ENCODE results near the gene ARHGEF38. TPM values are rescaled to one million over a fixed set of nuclear protein-coding genes. Genes with fewer than 3 reads are reported as not detected.

ARHGEF38 gene
- total RNA-seq, 1 donor from 2014 or later, result not detected

DNA sequence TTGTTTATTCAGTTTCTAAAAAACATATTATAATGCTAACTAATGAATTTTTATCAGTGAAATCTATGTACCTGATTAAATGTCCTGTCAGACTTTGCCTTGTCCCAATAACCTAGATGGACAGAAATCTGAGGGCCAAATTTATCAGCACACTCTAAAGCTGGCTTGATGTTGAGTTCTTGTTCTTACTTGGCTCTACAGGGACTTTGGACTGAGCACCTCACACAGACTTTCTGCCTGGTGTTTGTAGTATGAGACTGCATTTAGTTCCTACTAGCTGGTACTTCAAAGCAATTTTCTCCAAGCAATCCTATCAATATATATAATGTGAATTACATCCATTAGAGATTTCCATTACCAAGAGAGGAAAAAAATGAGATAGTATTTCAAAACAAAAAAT, 118.3 kb downstream of the ARHGEF38 start:
- H3K27me3 Mint-ChIP-seq (ENCODE audit: low read depth, unreplicated experiment), result no peaks in the 10 kb centered on the region

GRCh38 chr4:105671301-105671700, 118.9 kb downstream of the ARHGEF38 start:
- no peak overlapping the region for H2AFZ ChIP-seq (ENCODE audit: low read depth, low read length)
- H4K20me1 ChIP-seq (ENCODE audit: insufficient read depth, low read length), result no peaks in the 10 kb centered on the region
- Mint-ChIP-seq H3K4me1 (ENCODE audit: low read depth, unreplicated experiment) (no peaks in the 10 kb centered on the region), H3K36me3 (ENCODE audit: low read depth, unreplicated experiment) (no peaks in the 10 kb centered on the region), H3K4me3 (ENCODE audit: unreplicated experiment) (no peak overlapping the region), H3K9me3 (ENCODE audit: unreplicated experiment) (no peaks in the 10 kb centered on the region), H3K27me3 (ENCODE audit: low read depth, unreplicated experiment) (no peaks in the 10 kb centered on the region), H3K27ac (ENCODE audit: unreplicated experiment) (no peak overlapping the region)
- no peak overlapping the region for H3K9ac ChIP-seq (ENCODE audit: low read length)
- no peaks in the 10 kb centered on the region for H3K27me3 ChIP-seq (ENCODE audit: insufficient read depth, low read length)
- no peaks in the 10 kb centered on the region for H3K4me1 ChIP-seq (ENCODE audit: insufficient read depth, low read length)
- no peak overlapping the region for H3K4me3 ChIP-seq (ENCODE audit: insufficient read depth, low read depth, low read length)
- no peak for TF ChIP-seq EZH2 (IDR thresholded peaks at IDR 0.05; ENCODE audit: insufficient read depth, low read length)
- TF ChIP-seq CTCF (IDR thresholded peaks at IDR 0.05; ENCODE audit: insufficient read depth, low read depth, low read length), result no peak
- FAIRE-seq (no peak), DNase-seq (ENCODE audit: low read depth) (no peak)
- no peaks in the 10 kb centered on the region for H3K79me2 ChIP-seq (ENCODE audit: insufficient read depth, low read length)
- H3K4me2 ChIP-seq (ENCODE audit: low read length), result no peak overlapping the region
- H3K27ac ChIP-seq (ENCODE audit: low read depth, low read length), result no peak overlapping the region
- no peaks in the 10 kb centered on the region for H3K9me3 ChIP-seq (ENCODE audit: insufficient read depth, low read depth, low read length)
- H3K36me3 ChIP-seq (ENCODE audit: insufficient read depth, low read length), result no peaks in the 10 kb centered on the region

More for the DNA sequence above, 118.3 kb downstream of the ARHGEF38 start:
- H2AFZ ChIP-seq (ENCODE audit: low read depth, low read length), result no peak overlapping the region
- H3K4me1 Mint-ChIP-seq (ENCODE audit: low read depth, unreplicated experiment), result no peaks in the 10 kb centered on the region
- TF ChIP-seq CTCF (IDR thresholded peaks at IDR 0.05; ENCODE audit: insufficient read depth, low read depth, low read length), result no peak
- TF ChIP-seq EZH2 (IDR thresholded peaks at IDR 0.05; ENCODE audit: insufficient read depth, low read length), result no peak
- no peaks in the 10 kb centered on the region for H3K9me3 ChIP-seq (ENCODE audit: insufficient read depth, low read depth, low read length)
- no peaks in the 10 kb centered on the region for H3K9me3 Mint-ChIP-seq (ENCODE audit: unreplicated experiment)
- H3K4me3 Mint-ChIP-seq (ENCODE audit: unreplicated experiment), result no peak overlapping the region
- H3K4me3 ChIP-seq (ENCODE audit: insufficient read depth, low read depth, low read length), result no peak overlapping the region
- no peak overlapping the region for H3K4me2 ChIP-seq (ENCODE audit: low read length)
- H4K20me1 ChIP-seq (ENCODE audit: insufficient read depth, low read length), result no peaks in the 10 kb centered on the region
- H3K9ac ChIP-seq (ENCODE audit: low read length), result no peak overlapping the region
- no peaks in the 10 kb centered on the region for H3K36me3 ChIP-seq (ENCODE audit: insufficient read depth, low read length)
- DNase-seq (ENCODE audit: low read depth) (no peak), FAIRE-seq (no peak)
- no peaks in the 10 kb centered on the region for H3K4me1 ChIP-seq (ENCODE audit: insufficient read depth, low read length)
- no peak overlapping the region for H3K27ac Mint-ChIP-seq (ENCODE audit: unreplicated experiment)
- no peaks in the 10 kb centered on the region for H3K27me3 ChIP-seq (ENCODE audit: insufficient read depth, low read length)
- H3K27ac ChIP-seq (ENCODE audit: low read depth, low read length), result no peak overlapping the region
- H3K36me3 Mint-ChIP-seq (ENCODE audit: low read depth, unreplicated experiment), result no peaks in the 10 kb centered on the region
- no peaks in the 10 kb centered on the region for H3K79me2 ChIP-seq (ENCODE audit: insufficient read depth, low read length)

DNA sequence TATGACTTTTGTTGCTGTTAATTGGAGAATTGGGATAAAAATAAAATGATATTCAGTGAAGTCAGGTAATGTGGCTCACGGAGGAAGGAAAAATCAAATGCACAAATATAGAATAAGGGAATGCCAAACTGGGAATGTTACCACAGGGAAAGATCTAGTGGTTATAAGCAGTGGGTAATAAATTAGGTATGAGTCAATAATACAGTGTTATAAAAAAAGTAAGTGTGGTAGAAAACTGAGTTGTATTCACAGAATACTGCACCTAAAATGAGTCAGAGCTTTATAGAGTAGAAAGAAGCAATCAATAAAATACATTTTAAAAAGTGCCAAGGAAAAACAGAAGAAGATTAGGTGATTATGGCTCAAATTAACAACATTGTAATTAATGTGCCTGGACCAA, 121.6 kb downstream of the ARHGEF38 start:
- Mint-ChIP-seq H3K27ac (ENCODE audit: unreplicated experiment) (no peak overlapping the region), H3K4me1 (ENCODE audit: low read depth, unreplicated experiment) (no peaks in the 10 kb centered on the region), H3K9me3 (ENCODE audit: unreplicated experiment) (no peaks in the 10 kb centered on the region), H3K36me3 (ENCODE audit: low read depth, unreplicated experiment) (no peaks in the 10 kb centered on the region), H3K4me3 (ENCODE audit: unreplicated experiment) (no peak overlapping the region), H3K27me3 (ENCODE audit: low read depth, unreplicated experiment) (no peaks in the 10 kb centered on the region)
- DNase-seq (ENCODE audit: low read depth) (no peak), FAIRE-seq (no peak)
- TF ChIP-seq EZH2 (IDR thresholded peaks at IDR 0.05; ENCODE audit: insufficient read depth, low read length) (no peak), CTCF (IDR thresholded peaks at IDR 0.05; ENCODE audit: insufficient read depth, low read depth, low read length) (no peak)
- Histone ChIP-seq H3K27ac (ENCODE audit: low read depth, low read length) (no peak overlapping the region), H3K79me2 (ENCODE audit: insufficient read depth, low read length) (no peaks in the 10 kb centered on the region), H4K20me1 (ENCODE audit: insufficient read depth, low read length) (no peaks in the 10 kb centered on the region), H3K4me1 (ENCODE audit: insufficient read depth, low read length) (no peaks in the 10 kb centered on the region), H3K27me3 (ENCODE audit: insufficient read depth, low read length) (no peaks in the 10 kb centered on the region), H3K36me3 (ENCODE audit: insufficient read depth, low read length) (no peaks in the 10 kb centered on the region), H3K9ac (ENCODE audit: low read length) (no peak overlapping the region), H2AFZ (ENCODE audit: low read depth, low read length) (no peak overlapping the region), H3K4me2 (ENCODE audit: low read length) (no peak overlapping the region), H3K4me3 (ENCODE audit: insufficient read depth, low read depth, low read length) (no peak overlapping the region), H3K9me3 (ENCODE audit: insufficient read depth, low read depth, low read length) (no peaks in the 10 kb centered on the region)

Data from astrocyte (in vitro differentiated cells and primary cell).